A673 (cell line): ENCODE results near the gene NRXN3. TPM values are rescaled to one million over a fixed set of nuclear protein-coding genes. Genes with fewer than 3 reads are reported as not detected.

Experiments used
- BruUV-seq: library from RNA; stranded (reverse); fragments of 400-500 nt; replicated peaks from 2 replicates; lab custom pipeline; 2021; lab: Mats Ljungman, UMichigan
- CTCF ChIA-PET: fragments of 300-600 bp; sonication (Branson Sonifier 250); formaldehyde crosslinking; loops from one replicate; lab custom pipeline; 2022; ENCODE audit warnings: antibody characterized with exemption; lab: Charles Lee
- POLR2A ChIA-PET: fragments of 300-600 bp; sonication (Branson Sonifier 250); formaldehyde crosslinking; loops from one replicate; lab custom pipeline; 2022; ENCODE audit warnings: antibody characterized with exemption; ENCODE audit not compliant: low non-redundant PET; lab: Charles Lee
- DNase-seq: peaks from one replicate; pipeline ENCODE4 v3.0.0-alpha.2; 2015; ENCODE audit warnings: low spot score
- H3K27ac ChIP-seq: fragments of 200-600 bp; sonication (generic); 2 replicates; pipeline ENCODE4 v1.5.1; 2016; ENCODE audit warnings: mixed run types, low read depth, mild to moderate bottlenecking, mixed read lengths, antibody characterized with exemption, low read length; ENCODE audit not compliant: poor library complexity, severe bottlenecking
- H3K27me3 ChIP-seq: fragments of 200-600 bp; sonication (generic); replicated peaks from 2 replicates; pipeline ENCODE4 v1.6.1; 2017; ENCODE audit warnings: mixed run types, low read depth, mild to moderate bottlenecking, mixed read lengths, antibody characterized with exemption, low read length; ENCODE audit not compliant: insufficient read depth, poor library complexity
- H3K36me3 ChIP-seq: fragments of 200-600 bp; sonication (generic); 2 replicates; pipeline ENCODE4 v1.6.1; 2016; ENCODE audit warnings: mixed run types, mild to moderate bottlenecking, mixed read lengths, antibody characterized with exemption, low read length; ENCODE audit not compliant: insufficient read depth, poor library complexity, severe bottlenecking
- H3K4me1 ChIP-seq: fragments of 200-600 bp; sonication (generic); 2 replicates; pipeline ENCODE4 v1.6.1; 2017; ENCODE audit warnings: mixed run types, mild to moderate bottlenecking, mixed read lengths, antibody characterized with exemption, low read length; ENCODE audit not compliant: insufficient read depth, poor library complexity, severe bottlenecking
- H3K4me3 ChIP-seq: fragments of 200-600 bp; sonication (generic); 2 replicates; pipeline ENCODE4 v1.5.1; 2016; ENCODE audit warnings: low read depth, mixed run types, mild to moderate bottlenecking, mixed read lengths, low read length; ENCODE audit not compliant: poor library complexity, severe bottlenecking
- H3K9me3 ChIP-seq: fragments of 200-600 bp; sonication (generic); 2 replicates; pipeline ENCODE4 v1.6.1; 2016; ENCODE audit warnings: mixed run types, low read depth, mild to moderate bottlenecking, mixed read lengths, antibody characterized with exemption, low read length; ENCODE audit not compliant: poor library complexity, severe bottlenecking
- EZH2 ChIP-seq: fragments of 200-600 bp; sonication (generic); IDR thresholded peaks from 2 replicates; pipeline ENCODE4 v1.6.1; 2017; ENCODE audit warnings: borderline replicate concordance, low read depth, mild to moderate bottlenecking, mixed read lengths, antibody characterized with exemption, low read length; ENCODE audit not compliant: poor library complexity, severe bottlenecking
- intact Hi-C: fragments of 100-400 bp; cut with micrococcal nuclease; formaldehyde crosslinking; loops from one replicate; pipeline ENCODE4 v1.10.0; 2022; ENCODE audit not compliant: unreplicated experiment
- total RNA-seq: library from RNA; stranded (reverse); gene quantifications from 2 replicates; pipeline ENCODE4 v1.2.3, GENCODE V29; 2021
- TF ChIP-seq, protein P1 (sequence below): fragments of 300-800, 200-600 bp; sonication (generic); conservative IDR thresholded peaks from 2 replicates; pipeline ENCODE4 v1.5.1; 2017; ENCODE audit warnings: low read depth, mild to moderate bottlenecking, antibody characterized with exemption, low read length, moderate library complexity, mixed read lengths

Gene NRXN3
- total RNA-seq, 1 experiment from 2014 or later, result 0.21 TPM

- ChIA-PET POLR2A (no interaction called here), CTCF (no interaction called here)
- Histone ChIP-seq H3K27ac (no peak overlapping the region), H3K4me1 (no peaks in the 10 kb centered on the region), H3K9me3 (no peaks in the 10 kb centered on the region), H3K4me3 (no peak overlapping the region), H3K27me3 (peaks cover 43% of the 10 kb centered on the region), H3K36me3 (no peaks in the 10 kb centered on the region)
- TF ChIP-seq, protein P1, sequence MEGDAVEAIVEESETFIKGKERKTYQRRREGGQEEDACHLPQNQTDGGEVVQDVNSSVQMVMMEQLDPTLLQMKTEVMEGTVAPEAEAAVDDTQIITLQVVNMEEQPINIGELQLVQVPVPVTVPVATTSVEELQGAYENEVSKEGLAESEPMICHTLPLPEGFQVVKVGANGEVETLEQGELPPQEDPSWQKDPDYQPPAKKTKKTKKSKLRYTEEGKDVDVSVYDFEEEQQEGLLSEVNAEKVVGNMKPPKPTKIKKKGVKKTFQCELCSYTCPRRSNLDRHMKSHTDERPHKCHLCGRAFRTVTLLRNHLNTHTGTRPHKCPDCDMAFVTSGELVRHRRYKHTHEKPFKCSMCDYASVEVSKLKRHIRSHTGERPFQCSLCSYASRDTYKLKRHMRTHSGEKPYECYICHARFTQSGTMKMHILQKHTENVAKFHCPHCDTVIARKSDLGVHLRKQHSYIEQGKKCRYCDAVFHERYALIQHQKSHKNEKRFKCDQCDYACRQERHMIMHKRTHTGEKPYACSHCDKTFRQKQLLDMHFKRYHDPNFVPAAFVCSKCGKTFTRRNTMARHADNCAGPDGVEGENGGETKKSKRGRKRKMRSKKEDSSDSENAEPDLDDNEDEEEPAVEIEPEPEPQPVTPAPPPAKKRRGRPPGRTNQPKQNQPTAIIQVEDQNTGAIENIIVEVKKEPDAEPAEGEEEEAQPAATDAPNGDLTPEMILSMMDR, result no peak
- no peak for TF ChIP-seq EZH2
- no peak for DNase-seq
- intact Hi-C loops, result no loop called here
- no TSS peak for BruUV-seq
These were observed 659.1 kb downstream of the NRXN3 start for GRCh38 chr14:78829274-78829673.

DNA sequence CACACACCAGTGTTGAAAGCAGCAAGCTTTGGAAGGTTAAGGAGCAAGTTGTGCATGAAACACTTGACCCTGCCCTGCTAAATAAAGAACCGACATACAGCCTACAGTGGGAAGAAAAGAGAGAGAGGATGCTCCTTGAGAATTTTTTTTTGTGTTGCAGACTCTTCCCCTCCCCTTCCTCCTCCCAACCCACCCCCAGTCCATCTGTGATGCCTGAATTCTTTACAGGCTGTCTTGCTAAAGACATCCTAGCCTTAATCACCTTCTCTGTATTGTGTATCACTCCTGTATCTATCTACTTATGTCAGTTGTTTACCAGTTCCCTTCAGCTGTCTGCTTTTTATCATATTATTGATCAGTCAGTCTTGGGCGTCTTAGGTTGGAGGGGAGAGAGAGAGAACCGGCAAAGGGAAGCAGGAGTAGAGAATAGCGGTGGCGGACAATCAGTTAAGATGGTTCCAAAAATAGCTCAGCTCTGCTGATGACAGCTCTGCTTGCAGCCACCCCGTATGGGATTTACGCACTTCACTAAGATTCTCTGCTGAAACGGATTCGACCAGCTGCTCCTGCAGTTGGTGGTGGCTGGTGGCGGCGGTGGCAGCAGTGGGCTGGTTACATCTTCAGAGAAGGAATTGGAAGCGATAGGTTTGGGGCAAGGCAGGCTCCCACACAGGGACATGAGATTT is 664.7 kb downstream of the NRXN3 start:
- TF ChIP-seq, protein P1, result no peak
- peak; percentile 41 for TF ChIP-seq EZH2
- Histone ChIP-seq H3K4me3 (no peak overlapping the region), H3K36me3 (no peaks in the 10 kb centered on the region), H3K9me3 (no peaks in the 10 kb centered on the region), H3K27ac (no peak overlapping the region), H3K27me3 (peaks cover 58% of the 10 kb centered on the region), H3K4me1 (no peaks in the 10 kb centered on the region)
- intact Hi-C loops, result loop anchor here (5.0 kb wide), 1 partner anchor 388 kb away; no protein-coding TSS in a partner anchor
- ChIA-PET CTCF (no interaction called here), POLR2A (no interaction called here)
- DNase-seq, result no peak
- no TSS peak for BruUV-seq

GRCh38 chr14:78835909-78836308 is 665.7 kb downstream of the NRXN3 start:
- DNase-seq, result no peak
- no peaks in the 10 kb centered on the region for H3K4me1 ChIP-seq
- no peaks in the 10 kb centered on the region for H3K9me3 ChIP-seq
- H3K27me3 ChIP-seq, result peaks cover 53% of the 10 kb centered on the region
- POLR2A ChIA-PET, result no interaction called here
- TF ChIP-seq, protein P1, result no peak
- TF ChIP-seq EZH2, result no peak
- no TSS peak for BruUV-seq
- no peaks in the 10 kb centered on the region for H3K36me3 ChIP-seq
- H3K27ac ChIP-seq, result no peak overlapping the region
- CTCF ChIA-PET, result no interaction called here
- intact Hi-C loops, result loop anchor here (5.0 kb wide), 1 partner anchor 389 kb away; no protein-coding TSS in a partner anchor
- H3K4me3 ChIP-seq, result no peak overlapping the region
